Thyroid gland (tissue), 4 donors: ENCODE results near the gene CLIC3. TPM values are rescaled to one million over a fixed set of nuclear protein-coding genes. Genes with fewer than 3 reads are reported as not detected.

Experiments
- DNase-seq, 2 donors: peaks; one replicate each; pipeline ENCODE4 v3.0.0-alpha.2; 2019
- H3K27ac ChIP-seq, 3 donors: fragments of 200-600 bp; sonication (generic); 1 replicate in 2 of 3; 2 replicates in 1 of 3; pipeline ENCODE4 v1.5.1; 2016 to 2019; ENCODE audit warnings: mild to moderate bottlenecking in 1 of 3, moderate library complexity in 1 of 3
- H3K27me3 ChIP-seq: fragments of 200-600 bp; sonication (generic); one replicate; pipeline ENCODE4 v1.5.1; 2019
- H3K36me3 ChIP-seq, 2 donors: fragments of 200-600 bp; sonication (generic); one replicate each; pipeline ENCODE4 v1.5.1; 2016 to 2019
- H3K4me1 ChIP-seq, 2 donors: fragments of 200-600 bp; sonication (generic); one replicate each; pipeline ENCODE4 v1.5.1; 2017 to 2019
- H3K4me3 ChIP-seq, 3 donors: fragments of 200-600 bp; sonication (generic); replicated peaks in 1 of 3; 1 replicate in 2 of 3; 2 replicates in 1 of 3; pipeline ENCODE4 v1.5.1; 2016; ENCODE audit warnings: mild to moderate bottlenecking in 1 of 3
- H3K9me3 ChIP-seq: fragments of 200-600 bp; sonication (generic); one replicate; pipeline ENCODE4 v1.5.1; 2017
- POLR2A ChIP-seq, 2 donors: fragments of 450-650 bp; IDR thresholded peaks; one replicate each; pipeline ENCODE4 v1.6.1; 2017; ENCODE audit warnings: antibody characterized with exemption in 2 of 2, mild to moderate bottlenecking in 2 of 2, moderate library complexity in 1 of 2
- whole genome bisulfite sequencing, 2 donors: methylation state at CpG; one replicate each; pipeline ENCODE4 v1.1.5; 2017; 5-methylcytosine and 5-hydroxymethylcytosine counted together
- intact Hi-C: fragments of 100-400 bp; cut with DNase I; formaldehyde crosslinking; loops from one replicate; pipeline ENCODE4 v1.15.1; 2023
- total RNA-seq, 4 donors: library from RNA; depleted of rRNA; stranded (reverse); fragments of >200 nt; gene quantifications; one replicate each; pipeline ENCODE4 v1.2.3, GENCODE V29; 2016
- TF ChIP-seq, protein P1 (sequence below), 6 experiments: fragments of 200-600 bp in 3 of 6; fragments of 450-650 bp in 3 of 6; sonication (generic) in 3 of 6; IDR thresholded peaks; one replicate each; pipeline ENCODE4 v1.5.1; 2016 to 2019; ENCODE audit warnings: antibody characterized with exemption in 6 of 6, mild to moderate bottlenecking in 2 of 6, inconsistent platforms in 1 of 6, moderate library complexity in 1 of 6

The CLIC3 gene
- total RNA-seq, 4 donors from 2014 or later: 97.7 to 301 (median 268) TPM

DNA sequence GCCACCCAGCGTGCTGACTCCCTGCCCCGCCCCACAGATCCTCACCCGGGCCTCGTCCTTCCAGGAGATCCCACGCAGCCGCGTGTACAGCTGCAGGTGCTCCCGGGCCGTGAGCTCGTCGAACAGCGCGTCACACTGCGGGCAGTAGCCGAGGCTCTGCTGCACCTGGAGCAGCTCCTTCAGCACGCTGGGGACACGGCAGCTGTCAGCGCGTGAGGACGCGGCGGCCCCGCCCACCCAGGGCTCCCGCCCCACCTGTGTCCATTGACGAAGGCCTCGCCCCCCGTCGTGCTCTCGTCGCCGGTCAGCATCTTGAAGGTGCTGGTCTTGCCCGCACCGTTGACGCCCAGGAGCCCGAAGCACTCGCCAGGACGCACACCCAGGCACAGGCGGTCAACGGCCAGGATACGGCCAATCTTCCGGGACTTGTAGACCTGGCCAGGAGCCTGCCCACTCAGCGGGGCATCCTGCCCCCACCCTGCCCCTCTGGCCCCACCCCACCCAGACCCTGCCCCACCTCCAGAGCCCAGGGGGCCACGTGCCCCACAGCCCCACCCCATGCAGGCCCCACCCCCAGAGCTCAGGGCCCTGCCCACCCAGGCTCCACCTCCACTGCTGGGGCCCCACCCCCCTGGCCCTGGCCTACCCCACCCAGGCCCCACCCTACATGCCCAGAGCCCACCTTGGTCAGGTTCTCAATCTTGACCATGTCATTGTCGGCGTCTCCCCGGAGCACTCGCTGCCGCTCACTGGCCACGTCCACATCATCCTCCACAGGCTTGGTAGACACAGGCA lies 13.8 kb upstream of the CLIC3 start:
- intact Hi-C loops: no loop called here
- Histone ChIP-seq H3K4me1 (peaks cover 30 to 36% of the 10 kb centered on the region in 2 donors), H3K9me3 (no peaks in the 10 kb centered on the region), H3K27ac (no peak overlapping the region), H3K36me3 (peaks cover 9 to 23% of the 10 kb centered on the region in 2 donors), H3K4me3 (no peak overlapping the region), H3K27me3 (no peaks in the 10 kb centered on the region)
- WGBS, 2 donors: 91 to 96% methylated on average over 14 to 16 of the region's 49 CpGs
- TF ChIP-seq, protein P1, sequence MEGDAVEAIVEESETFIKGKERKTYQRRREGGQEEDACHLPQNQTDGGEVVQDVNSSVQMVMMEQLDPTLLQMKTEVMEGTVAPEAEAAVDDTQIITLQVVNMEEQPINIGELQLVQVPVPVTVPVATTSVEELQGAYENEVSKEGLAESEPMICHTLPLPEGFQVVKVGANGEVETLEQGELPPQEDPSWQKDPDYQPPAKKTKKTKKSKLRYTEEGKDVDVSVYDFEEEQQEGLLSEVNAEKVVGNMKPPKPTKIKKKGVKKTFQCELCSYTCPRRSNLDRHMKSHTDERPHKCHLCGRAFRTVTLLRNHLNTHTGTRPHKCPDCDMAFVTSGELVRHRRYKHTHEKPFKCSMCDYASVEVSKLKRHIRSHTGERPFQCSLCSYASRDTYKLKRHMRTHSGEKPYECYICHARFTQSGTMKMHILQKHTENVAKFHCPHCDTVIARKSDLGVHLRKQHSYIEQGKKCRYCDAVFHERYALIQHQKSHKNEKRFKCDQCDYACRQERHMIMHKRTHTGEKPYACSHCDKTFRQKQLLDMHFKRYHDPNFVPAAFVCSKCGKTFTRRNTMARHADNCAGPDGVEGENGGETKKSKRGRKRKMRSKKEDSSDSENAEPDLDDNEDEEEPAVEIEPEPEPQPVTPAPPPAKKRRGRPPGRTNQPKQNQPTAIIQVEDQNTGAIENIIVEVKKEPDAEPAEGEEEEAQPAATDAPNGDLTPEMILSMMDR (IDR thresholded peaks at IDR 0.05): no peak
- TF ChIP-seq POLR2A (IDR thresholded peaks at IDR 0.05): no peak
- DNase-seq: no peak

DNA sequence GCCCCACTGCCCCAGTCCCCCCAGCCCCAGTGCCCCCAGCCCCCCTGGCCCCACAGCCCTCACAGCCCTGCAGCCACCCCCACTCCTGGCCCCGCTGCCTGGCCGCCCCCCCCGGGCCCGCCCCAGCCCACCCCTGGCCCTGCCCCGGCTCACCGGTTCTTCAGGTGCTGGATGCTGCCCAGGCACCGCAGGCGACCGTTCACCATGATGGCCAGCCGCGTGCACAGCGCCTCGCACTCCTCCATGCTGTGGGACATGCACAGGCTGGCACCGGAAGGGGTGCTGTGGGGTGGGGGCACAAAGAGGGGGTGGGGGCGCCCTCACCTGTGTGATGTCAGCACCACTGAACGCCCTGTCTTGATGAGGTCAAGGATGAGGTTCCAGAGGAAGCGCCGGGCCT lies 12.8 kb upstream of the CLIC3 start:
- Histone ChIP-seq H3K4me1 (peaks cover 30 to 36% of the 10 kb centered on the region in 2 donors), H3K27ac (no peak overlapping the region), H3K27me3 (no peaks in the 10 kb centered on the region), H3K36me3 (peaks cover 2 to 17% of the 10 kb centered on the region in 2 donors), H3K4me3 (no peak overlapping the region), H3K9me3 (no peaks in the 10 kb centered on the region)
- WGBS, 2 donors: 62 to 80% methylated on average over 1 to 9 of the region's 18 CpGs
- intact Hi-C loops: no loop called here
- no peak for DNase-seq
- TF ChIP-seq, protein P1 (IDR thresholded peaks at IDR 0.05): no peak
- no peak for TF ChIP-seq POLR2A (IDR thresholded peaks at IDR 0.05)

DNA sequence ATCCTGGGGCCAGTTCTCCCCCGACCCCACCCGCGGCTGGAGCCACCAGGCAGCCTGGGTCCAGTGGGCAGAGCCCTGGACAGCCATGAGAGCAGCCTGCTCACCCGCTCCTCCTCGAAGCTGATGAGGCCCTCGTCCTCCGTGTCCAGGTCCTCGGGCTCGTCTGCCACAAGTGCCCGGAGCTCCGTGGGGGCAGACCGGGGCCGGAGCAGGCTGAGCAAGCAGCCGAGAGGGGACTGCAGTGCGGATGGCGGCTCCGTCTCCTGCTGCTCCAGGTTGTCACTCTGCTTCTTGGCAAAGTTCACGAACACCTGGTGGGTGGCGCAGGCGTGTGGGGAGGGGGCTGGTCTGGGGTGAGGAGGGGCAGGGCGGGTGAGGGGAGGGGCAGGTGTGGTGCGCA lies 11.9 kb upstream of the CLIC3 start:
- peaks cover 0 to 14% of the 10 kb centered on the region in 2 donors for H3K36me3 ChIP-seq
- no peaks in the 10 kb centered on the region for H3K9me3 ChIP-seq
- peak; percentile 51 to 52 for DNase-seq
- peaks cover 30 to 36% of the 10 kb centered on the region in 2 donors for H3K4me1 ChIP-seq
- intact Hi-C loops: no loop called here
- no peak overlapping the region for H3K4me3 ChIP-seq
- 60% methylated on average over 1 to 2 of the region's 22 CpGs for WGBS, 2 donors
- TF ChIP-seq, protein P1 (IDR thresholded peaks at IDR 0.05): no peak
- no peak for TF ChIP-seq POLR2A (IDR thresholded peaks at IDR 0.05)
- H3K27me3 ChIP-seq: no peaks in the 10 kb centered on the region
- peak overlapping the region; percentile 59 to 84 (median 79) for H3K27ac ChIP-seq

DNA sequence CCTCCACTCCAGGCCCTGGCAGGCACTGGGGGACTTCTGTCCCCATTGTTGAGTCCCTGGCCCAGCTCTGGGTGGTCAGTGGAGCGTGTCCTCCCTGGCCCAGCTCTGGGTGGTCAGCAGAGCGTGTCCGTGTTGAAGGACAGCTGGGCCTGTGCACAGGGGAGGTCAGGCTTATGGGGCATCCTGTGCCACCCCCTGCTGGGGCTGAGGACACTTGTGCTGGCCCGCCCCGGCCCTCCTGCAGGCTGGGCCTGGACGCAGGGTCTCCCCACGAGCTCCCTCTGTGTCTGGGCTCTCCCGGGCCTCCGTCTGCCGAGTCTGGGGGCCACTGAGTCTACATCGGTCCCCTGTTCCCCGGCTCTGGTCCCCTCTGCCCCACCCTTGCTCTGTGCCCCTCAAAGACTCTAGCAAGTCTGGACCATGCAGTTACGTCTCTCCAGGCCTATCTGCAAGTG lies 11.5 kb upstream of the CLIC3 start:
- peaks cover 0 to 14% of the 10 kb centered on the region in 2 donors for H3K36me3 ChIP-seq
- no peaks in the 10 kb centered on the region for H3K27me3 ChIP-seq
- peaks cover 30 to 36% of the 10 kb centered on the region in 2 donors for H3K4me1 ChIP-seq
- H3K9me3 ChIP-seq: no peaks in the 10 kb centered on the region
- TF ChIP-seq POLR2A (IDR thresholded peaks at IDR 0.05): no peak
- TF ChIP-seq, protein P1 (IDR thresholded peaks at IDR 0.05): peak in 1 of 6 experiments; percentile 37
- peak overlapping the region; percentile 59 to 84 (median 79) for H3K27ac ChIP-seq
- intact Hi-C loops: no loop called here
- no peak overlapping the region for H3K4me3 ChIP-seq
- peak; percentile 89 to 91 for DNase-seq
- WGBS, 2 donors: 58 to 59% methylated on average over 5 to 12 of the region's 13 CpGs
